GM19455 (cell line): ENCODE results near the gene SCAF8.

Experiments used
- ATAC-seq: cut with Tn5 transposase; IDR thresholded peaks from one replicate; pipeline ENCODE4 v1.9.1; 2021; ENCODE audit not compliant: unreplicated experiment

SCAF8 gene

GRCh38 chr6:154878871-154879491, 145.8 kb downstream of the SCAF8 start:
- no peak for ATAC-seq

DNA sequence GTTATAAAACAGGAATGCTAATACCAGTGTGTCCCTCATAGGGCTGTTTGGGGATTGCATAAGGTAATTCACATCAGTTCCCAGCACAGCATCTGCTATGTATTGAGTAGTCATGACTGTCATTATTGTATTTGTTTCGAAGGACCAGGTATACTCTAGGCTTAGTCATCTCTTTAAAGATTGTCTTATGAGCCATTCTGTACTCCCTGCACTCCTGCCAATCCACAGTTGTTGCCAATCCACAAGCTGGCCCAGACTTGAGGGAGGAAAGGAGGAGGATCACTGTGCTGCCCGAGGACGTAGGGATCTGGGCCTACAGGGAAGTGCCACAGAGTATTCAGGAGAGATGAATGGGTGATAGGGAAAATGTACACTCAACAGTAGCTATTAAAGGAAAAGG, 148.9 kb downstream of the SCAF8 start:
- no peak for ATAC-seq
